Loucy (cell line): ENCODE data around the gene CD38.

Source experiments
- H2AFZ ChIP-seq: fragments of 200-600 bp; sonication (generic); 2 replicates; pipeline ENCODE4 v1.6.0; 2016; ENCODE audit warnings: antibody characterized with exemption, mild to moderate bottlenecking, low read length, moderate library complexity
- H3F3A ChIP-seq: fragments of 200-600 bp; 2 replicates; pipeline ENCODE4 v1.6.0; 2016; ENCODE audit warnings: antibody characterized with exemption, low read depth, mild to moderate bottlenecking
- H3K27me3 ChIP-seq: fragments of 200-600 bp; sonication (generic); 2 replicates; pipeline ENCODE4 v1.6.1; 2014; ENCODE audit warnings: low read length, mild to moderate bottlenecking; ENCODE audit not compliant: insufficient read depth, poor library complexity, severe bottlenecking
- H3K36me3 ChIP-seq: fragments of 200-600 bp; sonication (generic); 2 replicates; pipeline ENCODE4 v1.6.1; 2016; ENCODE audit warnings: low read length; ENCODE audit not compliant: insufficient read depth
- H3K4me1 ChIP-seq: fragments of 200-600 bp; sonication (generic); 2 replicates; pipeline ENCODE4 v1.5.1; 2014; ENCODE audit warnings: low read length, mild to moderate bottlenecking; ENCODE audit not compliant: insufficient read depth, poor library complexity, severe bottlenecking
- H3K4me2 ChIP-seq: fragments of 200-600 bp; sonication (generic); 2 replicates; pipeline ENCODE4 v1.6.0; 2014; ENCODE audit warnings: antibody characterized with exemption, low read length, low read depth, mild to moderate bottlenecking; ENCODE audit not compliant: poor library complexity, severe bottlenecking
- H3K4me3 ChIP-seq: fragments of 200-600 bp; sonication (generic); 2 replicates; pipeline ENCODE4 v1.5.1; 2014; ENCODE audit warnings: low read length, mild to moderate bottlenecking, mixed read lengths; ENCODE audit not compliant: poor library complexity, severe bottlenecking
- H3K79me2 ChIP-seq: fragments of 200-600 bp; sonication (generic); 2 replicates; pipeline ENCODE4 v1.6.1; 2014; ENCODE audit warnings: low read length; ENCODE audit not compliant: insufficient read depth
- H3K9ac ChIP-seq: fragments of 200-600 bp; sonication (generic); 2 replicates; pipeline ENCODE4 v1.6.0; 2014; ENCODE audit warnings: mild to moderate bottlenecking, low read depth, low read length, moderate library complexity; ENCODE audit not compliant: poor library complexity, severe bottlenecking
- H3K9me2 ChIP-seq: fragments of 200-600 bp; sonication (generic); replicated peaks from 2 replicates; pipeline ENCODE4 v1.6.1; 2016; ENCODE audit warnings: low read depth, low read length, mixed read lengths
- H3K9me3 ChIP-seq: fragments of 200-600 bp; sonication (generic); 2 replicates; pipeline ENCODE4 v1.6.1; 2014; ENCODE audit warnings: mild to moderate bottlenecking, antibody characterized with exemption, low read length, low read depth; ENCODE audit not compliant: insufficient read depth
- H4K20me1 ChIP-seq: fragments of 200-600 bp; sonication (generic); 2 replicates; pipeline ENCODE4 v1.6.0; 2014; ENCODE audit warnings: antibody characterized with exemption, low read length, mild to moderate bottlenecking; ENCODE audit not compliant: insufficient read depth, poor library complexity, severe bottlenecking
- CTCF ChIP-seq: fragments of 200-600 bp; sonication (generic); conservative IDR thresholded peaks from 2 replicates; pipeline ENCODE4 v1.5.1; 2014; ENCODE audit warnings: mild to moderate bottlenecking, antibody characterized with exemption, low read length
- EZH2phosphoT487 ChIP-seq: fragments of 200-600 bp; IDR thresholded peaks from 2 replicates; pipeline ENCODE4 v1.6.1; 2018; ENCODE audit warnings: antibody characterized with exemption, mild to moderate bottlenecking, moderate library complexity, borderline replicate concordance

Gene CD38

GRCh38 chr4:15874671-15875070 lies 96.5 kb downstream of the CD38 start:
- no peaks in the 10 kb centered on the region for H4K20me1 ChIP-seq
- no peak overlapping the region for H2AFZ ChIP-seq
- H3K9ac ChIP-seq: no peak overlapping the region
- H3F3A ChIP-seq: no peaks in the 10 kb centered on the region
- peaks cover 4% of the 10 kb centered on the region; the same call in 1 of the 2 replicates for H3K9me3 ChIP-seq
- H3K4me2 ChIP-seq: no peak overlapping the region
- no peaks in the 10 kb centered on the region for H3K9me2 ChIP-seq
- TF ChIP-seq CTCF (no peak), EZH2phosphoT487 (no peak)
- no peaks in the 10 kb centered on the region for H3K79me2 ChIP-seq
- no peaks in the 10 kb centered on the region for H3K4me1 ChIP-seq
- no peaks in the 10 kb centered on the region for H3K27me3 ChIP-seq
- H3K36me3 ChIP-seq: no peaks in the 10 kb centered on the region
- no peak overlapping the region for H3K4me3 ChIP-seq

- Histone ChIP-seq H3K9me3 (peaks cover 4% of the 10 kb centered on the region; the same call in 1 of the 2 replicates), H3K4me2 (no peak overlapping the region), H3K79me2 (no peaks in the 10 kb centered on the region), H3K4me1 (no peaks in the 10 kb centered on the region), H3K27me3 (no peaks in the 10 kb centered on the region), H3K36me3 (no peaks in the 10 kb centered on the region), H3K4me3 (no peak overlapping the region), H2AFZ (no peak overlapping the region), H3K9ac (no peak overlapping the region), H3K9me2 (no peaks in the 10 kb centered on the region), H4K20me1 (no peaks in the 10 kb centered on the region), H3F3A (no peaks in the 10 kb centered on the region)
- TF ChIP-seq CTCF (no peak), EZH2phosphoT487 (no peak)
These were observed 97.7 kb downstream of the CD38 start for GRCh38 chr4:15875663-15876460.

- H3K4me1 ChIP-seq: no peaks in the 10 kb centered on the region
- no peaks in the 10 kb centered on the region for H3K27me3 ChIP-seq
- H3K9me3 ChIP-seq: peaks cover 4% of the 10 kb centered on the region; the same call in 1 of the 2 replicates
- H3K4me3 ChIP-seq: no peak overlapping the region
- H3K9ac ChIP-seq: no peak overlapping the region
- H3K79me2 ChIP-seq: no peaks in the 10 kb centered on the region
- TF ChIP-seq EZH2phosphoT487 (no peak), CTCF (no peak)
- no peaks in the 10 kb centered on the region for H3K9me2 ChIP-seq
- no peaks in the 10 kb centered on the region for H3F3A ChIP-seq
- no peak overlapping the region for H3K4me2 ChIP-seq
- H4K20me1 ChIP-seq: no peaks in the 10 kb centered on the region
- H2AFZ ChIP-seq: no peak overlapping the region
- H3K36me3 ChIP-seq: no peaks in the 10 kb centered on the region
These were observed 99.9 kb downstream of the CD38 start for GRCh38 chr4:15878011-15878410.
